ENCODE data around the gene ULBP1.

Gene ULBP1

GRCh38 chr6:149931501-149931900 lies 32.2 kb upstream of the ULBP1 start:
- in situ Hi-C loops (cut with MboI; ENCODE audit: low sequenced_read_pairs), result loop anchor here (25.0 kb wide), 1 partner anchor 881 kb away; no protein-coding TSS in a partner anchor

DNA sequence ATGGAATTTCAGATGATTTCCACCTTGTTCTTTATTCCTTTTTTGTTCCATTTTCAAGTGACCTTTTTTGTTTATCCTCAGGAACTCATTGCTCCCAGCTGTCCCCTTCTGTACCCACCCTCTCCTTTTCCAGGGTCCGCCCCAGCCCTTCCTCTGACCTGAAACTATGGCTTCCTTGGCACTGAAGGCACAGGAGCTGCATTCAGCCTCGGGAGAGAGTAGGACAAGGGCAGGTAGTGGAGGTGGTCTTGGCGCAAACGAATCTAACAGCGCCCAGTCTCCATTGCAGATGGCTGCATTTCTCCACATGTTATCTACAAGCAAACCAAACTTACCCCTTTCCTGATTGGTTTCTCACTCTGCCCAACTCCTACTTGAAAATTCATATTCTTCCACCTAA lies 30.7 kb upstream of the ULBP1 start:
- in situ Hi-C loops (cut with MboI; ENCODE audit: low sequenced_read_pairs), result loop anchor here (25.0 kb wide), 1 partner anchor 879 kb away; no protein-coding TSS in a partner anchor

DNA sequence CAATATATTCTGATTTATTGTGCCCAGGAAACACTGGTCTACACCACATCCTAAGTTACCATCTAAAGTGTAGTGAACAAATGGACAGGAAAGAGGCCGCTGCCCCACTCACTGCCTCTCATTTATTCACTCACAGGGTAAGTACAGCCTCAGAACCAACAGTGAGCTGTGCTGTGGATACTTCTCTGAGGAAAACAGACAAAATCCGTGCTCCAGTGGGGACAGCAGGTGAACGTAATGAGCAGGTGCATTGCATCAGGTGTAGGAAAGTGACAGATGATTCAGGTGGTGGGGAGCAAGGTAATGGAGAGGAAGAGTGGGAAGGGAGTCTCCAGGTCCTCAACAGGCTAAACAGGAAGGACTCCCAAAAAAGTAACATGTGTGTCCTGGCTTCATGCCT lies 30.3 kb upstream of the ULBP1 start:
- in situ Hi-C loops (cut with MboI; ENCODE audit: low sequenced_read_pairs), result loop anchor here (25.0 kb wide), 1 partner anchor 879 kb away; no protein-coding TSS in a partner anchor

DNA sequence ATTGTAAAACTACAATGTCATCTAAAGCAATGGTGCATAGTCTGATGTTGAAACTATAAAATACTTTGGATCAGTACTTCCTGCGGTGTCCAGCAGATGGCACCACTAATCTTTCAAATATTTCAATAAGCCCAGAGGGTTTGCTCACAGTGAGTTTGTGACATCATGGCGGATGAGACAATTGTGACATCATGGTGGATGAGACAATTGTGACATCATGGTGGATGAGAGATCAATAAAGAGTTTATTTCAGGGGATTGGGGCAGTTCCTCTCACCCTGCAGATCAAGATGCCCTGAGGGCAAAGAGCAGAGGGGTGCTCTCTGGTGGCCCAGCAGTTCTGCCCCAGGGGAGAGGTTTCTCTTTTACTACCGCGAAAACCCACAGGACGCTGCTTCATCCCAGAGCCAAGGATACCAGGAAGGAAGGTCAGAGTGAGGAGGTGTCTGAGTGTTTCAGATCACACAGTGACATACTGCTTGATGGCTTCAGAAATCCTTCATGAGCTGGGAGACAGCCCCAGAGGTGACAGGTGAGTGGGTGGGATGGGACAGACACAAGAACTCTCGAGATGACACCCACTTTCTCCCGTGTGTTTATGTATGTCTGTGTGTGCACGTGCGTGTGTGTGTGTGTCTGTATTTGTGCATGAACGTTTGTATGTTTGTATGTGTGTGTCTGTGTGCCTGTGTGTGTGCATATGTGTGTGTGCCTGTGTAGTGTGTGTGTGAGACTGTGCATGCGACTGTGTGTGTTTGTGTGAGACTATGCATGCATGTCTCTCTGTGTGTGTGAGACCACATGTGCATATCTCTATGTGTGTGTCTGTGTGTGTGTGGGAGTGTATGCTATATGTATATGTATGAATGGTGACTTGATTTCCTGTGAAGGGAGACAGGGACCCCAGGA lies 29.2 kb upstream of the ULBP1 start:
- in situ Hi-C loops (cut with MboI; ENCODE audit: low sequenced_read_pairs), result loop anchor here (25.0 kb wide), 1 partner anchor 878 kb away; no protein-coding TSS in a partner anchor

GRCh38 chr6:149935246-149935645 lies 28.5 kb upstream of the ULBP1 start:
- in situ Hi-C loops (cut with MboI; ENCODE audit: low sequenced_read_pairs), result loop anchor here (25.0 kb wide), 1 partner anchor 877 kb away; no protein-coding TSS in a partner anchor

DNA sequence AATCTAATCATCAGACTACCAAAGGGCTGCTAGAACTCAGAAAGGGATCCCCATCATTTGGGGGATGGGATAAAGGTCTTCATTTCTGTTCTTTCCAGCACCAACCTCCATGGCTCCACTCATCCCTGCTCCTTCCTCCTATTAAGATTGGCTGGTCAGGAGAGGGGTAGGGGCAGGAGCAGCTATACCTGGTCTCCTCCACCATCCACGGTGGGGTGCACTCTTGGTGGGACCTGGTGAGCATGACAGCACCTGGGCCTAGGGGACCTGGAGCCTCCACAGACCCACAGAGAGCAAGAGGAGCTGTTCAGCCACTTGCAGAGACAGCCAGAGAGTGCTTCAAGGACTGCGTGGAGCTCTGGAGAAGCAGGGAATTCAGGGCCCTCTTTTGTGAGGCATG lies 28.1 kb upstream of the ULBP1 start:
- in situ Hi-C loops (cut with MboI; ENCODE audit: low sequenced_read_pairs), result loop anchor here (25.0 kb wide), 1 partner anchor 877 kb away; no protein-coding TSS in a partner anchor

DNA sequence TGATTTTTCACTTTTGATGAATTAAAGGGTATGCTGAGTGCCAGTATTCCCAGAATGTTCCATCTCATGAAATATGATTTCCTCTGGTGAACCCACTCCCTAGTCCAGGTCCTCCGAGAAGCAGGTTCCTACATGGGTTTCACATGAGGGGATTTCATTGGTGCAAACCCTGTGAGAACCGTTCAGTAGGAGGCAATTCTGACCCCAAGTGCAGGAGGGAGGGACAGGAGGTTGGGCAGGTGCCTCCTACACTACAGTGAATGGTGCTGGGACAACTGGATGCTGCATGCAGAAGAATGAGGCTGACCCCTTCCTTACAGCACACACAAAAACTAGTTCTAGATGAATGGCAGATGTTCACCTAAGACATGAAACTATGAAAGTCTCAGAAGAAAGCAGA lies 27.0 kb upstream of the ULBP1 start:
- in situ Hi-C loops (cut with MboI; ENCODE audit: low sequenced_read_pairs), result loop anchor here (25.0 kb wide), 1 partner anchor 876 kb away; no protein-coding TSS in a partner anchor

DNA sequence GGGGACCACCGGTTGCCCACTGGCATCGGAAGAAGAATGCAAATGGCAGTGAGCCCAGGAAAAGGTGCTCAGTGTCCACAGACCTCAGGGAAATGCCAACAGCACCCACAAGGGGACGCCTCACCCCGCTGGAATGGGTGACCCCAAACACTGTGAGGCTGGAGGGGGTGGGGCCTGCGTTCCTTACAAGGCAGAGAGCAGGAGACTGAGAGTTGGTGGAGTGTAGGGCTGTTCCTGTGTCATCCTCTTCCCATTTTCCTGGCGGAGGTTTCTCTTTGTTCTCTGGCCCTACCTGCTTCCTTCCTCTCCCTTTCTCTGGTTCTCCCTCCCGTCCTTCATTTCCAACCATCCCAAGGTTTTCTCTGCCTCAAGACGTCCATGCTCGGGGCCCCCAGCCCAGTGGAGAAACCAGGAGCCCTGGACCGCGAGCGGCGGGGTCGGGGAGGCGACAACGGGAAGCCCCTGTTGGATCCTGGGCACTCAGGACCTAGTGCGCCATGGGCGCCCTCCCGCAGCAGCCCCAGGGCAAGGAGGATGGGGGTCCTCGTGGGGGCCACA lies 25.7 kb upstream of the ULBP1 start:
- in situ Hi-C loops (cut with MboI; ENCODE audit: low sequenced_read_pairs), result loop anchor here (25.0 kb wide), 1 partner anchor 874 kb away; no protein-coding TSS in a partner anchor

DNA sequence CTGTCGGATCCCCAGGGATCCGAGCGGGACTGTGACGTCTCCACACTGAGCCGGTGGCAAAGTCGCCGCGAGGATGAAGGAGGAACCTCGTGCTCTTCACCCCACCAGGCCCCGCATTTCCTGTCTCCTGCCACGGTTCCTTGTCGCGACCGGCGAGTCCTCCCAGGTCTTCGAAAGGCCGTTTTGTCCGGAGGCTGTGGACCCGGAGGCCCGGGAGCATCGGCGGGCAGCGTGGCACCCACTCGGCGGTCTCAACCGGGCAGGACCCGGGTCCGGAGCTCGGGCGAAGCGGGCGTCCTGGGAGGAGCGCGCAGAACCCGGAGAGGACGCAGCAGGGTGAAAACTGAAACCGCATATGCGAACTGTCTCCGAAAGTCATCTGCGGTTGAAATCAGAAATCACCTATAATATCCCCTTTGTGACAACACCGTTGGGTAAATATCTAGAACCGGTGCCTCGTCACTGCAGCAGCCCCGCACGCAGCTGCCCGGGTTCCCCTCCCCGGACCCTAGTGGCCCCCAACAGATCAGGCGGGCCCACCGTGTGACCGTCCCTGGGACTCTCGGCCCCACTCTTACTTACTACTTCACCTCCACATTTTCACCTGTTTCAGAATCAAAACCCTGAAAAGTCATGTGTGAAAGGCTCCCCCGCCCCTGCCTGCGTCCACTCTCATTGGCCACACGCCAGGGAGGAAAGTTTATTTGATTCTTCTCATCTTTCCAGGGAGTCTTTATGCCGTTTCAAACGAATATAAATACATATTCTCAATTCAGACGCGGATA lies 25.0 kb upstream of the ULBP1 start:
- in situ Hi-C loops (cut with MboI; ENCODE audit: low sequenced_read_pairs), result loop anchor here (25.0 kb wide), 1 partner anchor 874 kb away; no protein-coding TSS in a partner anchor

GRCh38 chr6:149939356-149939648 lies 24.4 kb upstream of the ULBP1 start:
- in situ Hi-C loops (cut with MboI; ENCODE audit: low sequenced_read_pairs), result loop anchor here (25.0 kb wide), 1 partner anchor 873 kb away; no protein-coding TSS in a partner anchor

DNA sequence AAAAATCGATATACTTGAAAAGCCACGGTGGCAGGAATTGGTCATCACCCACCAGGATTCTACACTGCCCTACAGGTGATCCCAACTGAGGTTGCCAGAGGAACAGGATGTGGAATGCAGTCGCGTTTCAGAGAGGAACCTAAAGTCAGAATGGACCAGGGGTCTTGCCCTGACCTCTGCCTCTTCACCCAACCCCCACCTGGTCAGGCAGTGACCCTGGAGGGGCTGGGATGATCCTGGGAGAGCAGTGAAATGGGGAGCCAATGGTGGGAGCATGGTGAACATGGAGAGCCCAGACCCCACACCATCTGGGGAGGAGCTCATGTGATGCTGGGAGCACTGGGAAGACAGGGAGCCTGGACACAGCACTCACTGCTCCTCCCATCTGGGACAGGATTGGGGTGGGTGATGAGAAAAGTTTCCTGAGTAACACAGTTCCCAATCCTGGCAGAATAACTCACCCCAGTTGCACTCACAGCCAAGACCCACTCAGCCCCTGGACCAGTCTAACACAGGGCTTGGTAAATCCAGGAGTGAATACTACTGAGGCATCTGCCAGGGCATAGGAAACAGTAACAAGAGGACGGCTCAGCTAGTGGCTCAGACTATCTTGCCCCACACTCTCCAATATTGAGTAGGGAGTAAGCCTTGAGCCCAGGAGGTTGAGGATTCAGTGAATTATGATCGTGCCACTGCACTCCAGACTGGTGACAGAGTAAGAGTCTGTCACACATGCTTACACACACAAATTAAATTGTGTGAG lies 23.7 kb upstream of the ULBP1 start:
- in situ Hi-C loops (cut with MboI; ENCODE audit: low sequenced_read_pairs), result loop anchor here (25.0 kb wide), 1 partner anchor 872 kb away; no protein-coding TSS in a partner anchor

GRCh38 chr6:149940672-149940982 lies 23.1 kb upstream of the ULBP1 start:
- in situ Hi-C loops (cut with MboI; ENCODE audit: low sequenced_read_pairs), result loop anchor here (25.0 kb wide), 1 partner anchor 872 kb away; no protein-coding TSS in a partner anchor

- in situ Hi-C loops (cut with MboI; ENCODE audit: low sequenced_read_pairs), result loop anchor here (25.0 kb wide), 1 partner anchor 870 kb away; no protein-coding TSS in a partner anchor
Observed at GRCh38 chr6:149941583-149942460, 21.9 kb upstream of the ULBP1 start, which contains the start of gene ULBP2. ULBP2 (plus strand) TSS chr6:149942014; CDS start chr6:149942073, 59 bp downstream.

GRCh38 chr6:149942461-149942829 lies 21.3 kb upstream of the ULBP1 start:
- in situ Hi-C loops (cut with MboI; ENCODE audit: low sequenced_read_pairs), result loop anchor here (25.0 kb wide), 1 partner anchor 870 kb away; no protein-coding TSS in a partner anchor

DNA sequence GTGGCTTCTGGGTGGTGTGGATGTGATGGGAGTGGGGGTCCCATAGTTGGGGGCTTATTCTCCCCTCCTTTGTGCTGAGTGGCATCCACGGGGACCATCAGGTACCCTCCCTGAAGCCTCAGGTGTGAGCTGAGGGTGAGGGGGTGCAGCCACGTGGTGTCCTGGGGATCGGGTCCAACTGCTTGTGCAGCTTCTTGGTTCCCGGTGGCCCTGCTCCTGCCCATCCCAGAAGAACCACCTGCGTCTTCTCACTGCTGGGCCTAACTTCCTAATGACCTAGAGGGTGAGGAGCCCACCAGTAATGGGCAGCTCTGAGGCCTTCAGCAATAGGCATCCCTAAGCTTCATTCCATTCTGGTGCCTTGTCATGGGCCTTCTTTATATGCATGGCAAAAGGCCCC lies 20.4 kb upstream of the ULBP1 start:
- in situ Hi-C loops (cut with MboI; ENCODE audit: low sequenced_read_pairs), result loop anchor here (25.0 kb wide), 1 partner anchor 869 kb away; no protein-coding TSS in a partner anchor

DNA sequence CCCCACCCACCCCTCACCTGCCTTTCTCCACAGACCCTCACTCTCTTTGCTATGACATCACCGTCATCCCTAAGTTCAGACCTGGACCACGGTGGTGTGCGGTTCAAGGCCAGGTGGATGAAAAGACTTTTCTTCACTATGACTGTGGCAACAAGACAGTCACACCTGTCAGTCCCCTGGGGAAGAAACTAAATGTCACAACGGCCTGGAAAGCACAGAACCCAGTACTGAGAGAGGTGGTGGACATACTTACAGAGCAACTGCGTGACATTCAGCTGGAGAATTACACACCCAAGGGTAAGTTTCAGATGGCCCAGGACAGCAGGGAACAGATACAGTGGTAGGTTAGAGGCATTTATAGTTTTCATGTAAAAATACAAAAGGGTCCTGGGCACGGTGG lies 18.5 kb upstream of the ULBP1 start:
- in situ Hi-C loops (cut with MboI; ENCODE audit: low sequenced_read_pairs), result loop anchor here (25.0 kb wide), 1 partner anchor 867 kb away; no protein-coding TSS in a partner anchor

- in situ Hi-C loops (cut with MboI; ENCODE audit: low sequenced_read_pairs), result loop anchor here (25.0 kb wide), 1 partner anchor 866 kb away; no protein-coding TSS in a partner anchor
Observed at GRCh38 chr6:149946631-149947030, 17.1 kb upstream of the ULBP1 start.

DNA sequence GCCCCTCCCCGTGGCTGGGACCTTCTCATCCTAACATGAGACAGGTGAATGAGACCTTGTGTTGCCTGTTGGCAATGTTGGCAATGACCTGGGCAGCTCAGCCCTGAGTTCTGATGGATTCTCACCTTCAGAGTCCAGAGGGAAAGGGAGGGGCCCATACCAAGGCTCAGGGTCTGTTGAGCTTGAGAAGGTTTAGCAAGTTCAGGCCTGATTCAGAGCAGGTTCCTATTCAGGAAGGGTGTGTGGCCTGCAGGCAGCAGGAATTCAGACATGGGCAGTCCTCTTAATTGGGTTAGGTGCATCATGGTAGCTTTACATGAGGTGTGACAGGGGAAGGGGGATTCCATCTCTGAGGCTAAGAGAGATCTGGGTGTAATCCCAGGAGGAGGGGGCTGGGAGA lies 16.2 kb upstream of the ULBP1 start:
- in situ Hi-C loops (cut with MboI; ENCODE audit: low sequenced_read_pairs), result loop anchor here (25.0 kb wide), 1 partner anchor 865 kb away; no protein-coding TSS in a partner anchor

GRCh38 chr6:149948011-149948410 lies 15.7 kb upstream of the ULBP1 start:
- in situ Hi-C loops (cut with MboI; ENCODE audit: low sequenced_read_pairs), result loop anchor here (25.0 kb wide), 1 partner anchor 864 kb away; no protein-coding TSS in a partner anchor

Measured in HL-60/S4 treated with retinoic acid at 250 ng/mL for 4 days and 3 days (cell line).